NCI-H774 (cell line): Measurements from ENCODE around the gene PADI1.

Source experiments
- DNase-seq: peaks from one replicate; lab custom pipeline; 2025; lab: John Stamatoyannopoulos, UW

Gene PADI1, protein sequence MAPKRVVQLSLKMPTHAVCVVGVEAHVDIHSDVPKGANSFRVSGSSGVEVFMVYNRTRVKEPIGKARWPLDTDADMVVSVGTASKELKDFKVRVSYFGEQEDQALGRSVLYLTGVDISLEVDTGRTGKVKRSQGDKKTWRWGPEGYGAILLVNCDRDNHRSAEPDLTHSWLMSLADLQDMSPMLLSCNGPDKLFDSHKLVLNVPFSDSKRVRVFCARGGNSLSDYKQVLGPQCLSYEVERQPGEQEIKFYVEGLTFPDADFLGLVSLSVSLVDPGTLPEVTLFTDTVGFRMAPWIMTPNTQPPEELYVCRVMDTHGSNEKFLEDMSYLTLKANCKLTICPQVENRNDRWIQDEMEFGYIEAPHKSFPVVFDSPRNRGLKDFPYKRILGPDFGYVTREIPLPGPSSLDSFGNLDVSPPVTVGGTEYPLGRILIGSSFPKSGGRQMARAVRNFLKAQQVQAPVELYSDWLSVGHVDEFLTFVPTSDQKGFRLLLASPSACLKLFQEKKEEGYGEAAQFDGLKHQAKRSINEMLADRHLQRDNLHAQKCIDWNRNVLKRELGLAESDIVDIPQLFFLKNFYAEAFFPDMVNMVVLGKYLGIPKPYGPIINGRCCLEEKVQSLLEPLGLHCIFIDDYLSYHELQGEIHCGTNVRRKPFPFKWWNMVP

GRCh38 chr1:17204546-17205440 lies at the start of gene PADI1:
Gene PADI1, plus strand, starts transcription at chr1:17205128. Its CDS starts 90 bp downstream, at chr1:17205218.
- DNase-seq, result no peak

GRCh38 chr1:17155257-17155920 lies 49.5 kb upstream of the PADI1 start:
- no peak for DNase-seq

DNA sequence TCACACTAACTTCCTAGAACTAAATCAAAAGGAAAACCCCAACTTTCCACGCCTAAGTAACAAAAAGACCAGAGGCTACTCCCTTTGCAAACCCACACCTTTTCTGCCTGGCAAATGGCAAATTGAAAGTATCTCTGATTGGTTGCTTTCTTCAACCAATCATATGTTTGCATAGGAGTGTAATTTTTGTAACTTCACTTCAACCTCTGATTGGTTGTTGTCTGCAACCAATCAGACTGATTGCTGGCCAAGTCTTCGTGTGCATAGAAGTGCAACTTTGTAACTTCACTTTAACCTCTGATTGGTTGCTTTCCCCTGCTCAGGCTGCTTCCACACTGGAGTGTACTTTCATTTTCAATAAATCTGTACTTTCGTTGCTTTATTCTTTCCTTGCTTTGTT lies 48.8 kb upstream of the PADI1 start:
- no peak for DNase-seq

DNA sequence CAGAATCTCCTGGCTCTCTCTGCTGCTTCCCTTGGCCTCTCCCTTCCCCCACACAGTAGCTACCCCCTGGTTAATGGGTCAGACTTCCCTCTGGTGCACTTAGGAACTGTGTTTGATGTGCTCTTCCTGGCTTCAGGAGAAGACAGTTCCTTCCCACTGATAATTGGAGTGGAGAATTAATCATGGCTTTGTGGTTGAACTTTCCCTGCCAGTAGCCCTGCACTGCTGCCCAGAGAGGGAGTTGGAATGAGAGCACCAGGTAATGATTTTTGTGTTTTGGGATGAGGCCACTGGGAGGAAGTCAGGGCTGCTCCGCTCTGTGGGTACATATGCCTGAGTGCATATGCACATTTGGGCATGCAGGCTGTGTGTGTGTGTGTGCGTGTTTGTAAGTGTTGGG lies 46.0 kb upstream of the PADI1 start:
- DNase-seq, result no peak

DNA sequence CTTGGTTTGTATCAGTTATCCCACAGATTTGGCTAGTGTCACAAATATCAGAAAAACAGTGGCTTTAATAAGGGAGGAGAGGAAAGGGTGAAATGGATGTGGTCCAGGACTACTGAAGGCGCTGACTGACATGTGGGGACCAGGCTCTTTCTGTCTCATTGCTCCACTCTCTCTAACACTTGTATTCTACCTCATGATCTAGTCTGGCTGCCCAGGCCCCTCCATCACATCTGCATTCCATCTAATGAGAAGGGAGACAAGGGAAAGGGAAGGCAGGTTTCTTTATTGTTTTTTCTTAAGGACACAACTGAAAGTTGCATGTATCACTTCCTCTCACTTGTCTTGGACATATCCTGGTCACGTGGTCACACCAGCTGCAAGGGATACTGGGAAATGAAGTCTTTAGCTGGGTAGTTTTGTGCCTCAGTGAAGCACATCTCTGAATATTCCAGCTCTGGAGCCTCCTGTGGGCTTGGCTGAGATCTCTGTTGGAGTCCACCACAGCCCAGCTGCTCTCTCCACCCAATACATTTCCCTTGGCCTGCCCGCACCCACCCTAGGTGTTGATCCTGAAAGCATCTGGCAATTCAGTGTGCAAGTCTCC lies 43.7 kb upstream of the PADI1 start:
- no peak for DNase-seq

DNA sequence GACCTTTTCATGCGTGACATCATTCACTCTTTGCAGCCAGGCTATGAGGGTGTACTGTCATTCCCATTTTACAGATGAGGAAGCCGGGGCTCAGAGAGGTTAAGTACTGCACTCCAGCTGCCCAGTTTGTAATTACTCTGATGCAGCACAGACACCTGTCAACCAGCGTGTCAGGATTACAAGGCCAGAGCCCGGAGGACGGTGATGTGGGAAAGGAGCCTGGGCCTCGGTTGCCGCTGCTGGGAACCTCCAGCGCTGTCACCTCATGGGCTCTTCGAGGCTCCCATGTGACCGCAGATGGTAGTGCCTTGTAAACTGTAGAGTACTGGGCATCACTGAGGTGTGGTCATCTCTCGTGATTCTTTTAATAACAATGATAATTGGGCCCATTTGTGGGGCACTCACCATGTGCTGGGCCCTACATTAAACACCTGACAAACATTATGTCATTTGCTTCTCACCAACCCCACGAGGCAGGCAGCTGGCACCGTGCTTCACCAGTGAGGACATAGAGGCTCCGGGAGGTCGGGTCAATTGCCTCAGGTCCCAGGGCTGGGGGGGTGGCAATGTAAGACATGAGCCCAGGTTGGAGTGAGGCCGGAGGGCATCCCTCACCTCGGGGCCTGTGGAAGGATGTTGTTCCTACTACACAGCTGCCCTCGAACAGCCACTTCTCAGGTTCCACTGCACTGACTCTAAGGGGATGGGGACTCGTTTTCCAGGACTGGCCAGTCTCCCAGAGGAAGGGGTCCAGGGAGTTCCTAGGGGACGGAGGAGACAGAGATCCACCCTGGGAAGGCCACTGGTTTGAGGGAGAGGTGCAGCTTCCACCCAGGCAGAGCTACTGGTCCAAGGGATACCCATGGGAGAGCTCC lies 42.8 kb upstream of the PADI1 start:
- no peak for DNase-seq

DNA sequence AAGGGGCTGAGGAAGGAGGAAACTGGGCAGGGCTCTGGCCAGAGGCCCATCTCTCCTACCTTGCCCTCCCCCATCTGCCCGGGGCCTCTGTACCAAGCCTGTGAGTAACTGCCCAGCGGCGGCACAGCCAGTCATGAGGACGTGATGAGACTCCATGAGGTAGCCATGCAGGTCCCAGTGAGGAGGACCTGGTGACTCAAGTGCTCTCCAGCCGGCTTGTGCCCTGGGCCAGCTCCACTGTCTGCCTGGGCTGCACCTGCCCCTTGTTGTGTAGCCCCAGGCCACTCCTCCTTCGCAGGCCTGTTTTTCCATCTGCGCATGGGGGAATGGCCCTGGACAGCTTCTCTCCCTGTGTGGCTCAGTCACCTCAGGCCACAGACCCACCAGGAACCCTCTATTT lies 42.0 kb upstream of the PADI1 start:
- no peak for DNase-seq

DNA sequence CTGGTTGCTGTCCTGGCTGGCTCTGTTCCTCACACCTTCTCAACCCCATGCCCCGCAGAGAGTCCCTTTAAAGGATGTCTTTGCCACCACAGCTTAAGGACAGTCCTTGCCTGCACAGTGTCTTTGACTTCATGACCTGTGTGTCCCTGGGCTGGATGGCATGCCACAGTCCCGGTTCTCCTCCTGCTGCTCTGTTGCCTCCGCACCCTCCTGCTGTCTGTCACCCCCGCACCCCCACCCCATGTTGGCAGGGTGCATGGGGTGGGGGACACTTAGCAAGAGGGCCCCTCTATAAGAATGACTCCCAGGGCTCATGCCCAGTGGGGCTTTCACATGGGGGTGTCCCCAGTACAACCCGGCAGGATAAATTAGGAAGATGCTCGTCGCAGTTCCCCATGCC lies 41.6 kb upstream of the PADI1 start:
- no peak for DNase-seq

DNA sequence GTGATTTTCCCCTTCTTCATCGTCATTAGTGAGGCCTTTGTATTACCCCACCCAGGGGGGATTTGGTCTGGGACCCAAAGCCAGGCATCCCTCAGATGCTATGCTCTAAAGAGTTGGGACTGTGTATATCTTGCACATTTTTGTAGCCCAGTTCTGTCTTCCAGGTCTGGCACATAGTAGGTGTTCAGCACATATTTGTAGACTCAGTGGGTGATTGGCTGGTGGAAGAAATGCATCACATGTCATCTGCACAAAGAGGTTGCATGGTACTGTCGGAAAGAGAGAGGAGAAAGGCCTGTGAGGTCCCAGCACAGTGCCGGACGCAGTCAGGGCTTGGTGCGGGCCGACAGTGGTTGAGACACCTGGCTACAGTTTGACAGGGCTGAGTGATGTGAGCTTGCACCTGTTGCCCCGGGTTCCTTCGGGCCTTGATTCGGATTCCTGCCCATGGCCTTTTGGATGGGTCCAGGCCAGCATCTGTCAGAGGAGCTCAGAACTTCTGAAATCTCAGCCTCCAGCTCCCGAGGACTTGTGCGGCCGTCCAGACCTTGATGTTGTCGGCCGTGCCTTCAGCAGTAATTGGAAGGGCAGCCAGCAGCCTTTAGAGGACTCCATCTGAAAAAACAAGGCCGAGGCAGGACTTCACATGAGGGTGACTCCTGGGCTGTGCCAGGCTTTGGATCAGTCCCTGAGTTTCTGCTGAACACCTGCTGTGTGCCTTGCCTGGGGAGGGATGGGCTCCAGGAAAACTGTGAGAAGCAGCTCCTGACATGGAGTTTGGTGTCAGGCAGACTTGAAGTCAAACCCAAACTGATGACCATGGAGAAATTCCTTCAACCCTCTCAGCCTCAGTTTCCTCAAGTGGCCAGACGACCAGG lies 40.9 kb upstream of the PADI1 start:
- no peak for DNase-seq

GRCh38 chr1:17165823-17166222 lies 39.1 kb upstream of the PADI1 start:
- no peak for DNase-seq

DNA sequence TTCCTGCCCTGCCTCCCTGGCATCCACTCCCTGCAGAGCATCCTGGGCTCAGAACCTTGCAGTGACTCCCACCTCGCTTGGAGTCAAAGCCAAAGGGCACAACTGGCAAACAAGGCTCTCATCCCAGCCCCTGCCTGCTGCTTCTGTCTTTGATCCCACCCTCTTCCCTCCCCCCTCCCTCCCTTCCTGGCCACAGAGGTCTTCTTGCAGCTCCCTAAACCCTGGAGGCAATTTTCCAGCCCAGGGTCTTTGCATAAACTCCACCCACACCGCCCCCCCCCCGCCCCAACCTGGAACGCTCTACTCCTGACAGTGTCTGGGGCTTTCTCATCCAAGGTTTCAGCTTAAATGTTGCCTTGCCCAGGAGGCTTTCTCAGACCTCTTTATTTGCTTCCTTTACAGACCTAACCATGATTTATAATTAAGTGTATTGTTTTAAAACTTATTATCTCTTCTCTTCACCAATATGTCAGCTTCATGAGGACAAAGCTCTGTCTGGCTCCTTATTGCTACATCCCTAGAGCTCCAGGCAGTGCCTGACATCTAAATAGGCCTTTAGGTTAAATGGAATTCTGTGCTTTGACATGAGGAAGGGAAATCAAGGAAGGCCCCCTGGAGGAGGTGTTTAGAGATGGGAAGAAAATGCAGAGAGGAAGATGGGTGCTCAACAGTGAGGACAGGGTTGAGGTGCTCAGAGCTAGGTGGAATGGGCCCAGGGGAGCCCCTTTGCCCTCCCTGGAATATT lies 37.7 kb upstream of the PADI1 start:
- no peak for DNase-seq

- no peak for DNase-seq
Measured at GRCh38 chr1:17167786-17168090, 37.2 kb upstream of the PADI1 start.

- no peak for DNase-seq
Measured at GRCh38 chr1:17168091-17168876, 36.6 kb upstream of the PADI1 start.

- DNase-seq, result no peak
Measured at GRCh38 chr1:17170571-17170970, 34.4 kb upstream of the PADI1 start.

DNA sequence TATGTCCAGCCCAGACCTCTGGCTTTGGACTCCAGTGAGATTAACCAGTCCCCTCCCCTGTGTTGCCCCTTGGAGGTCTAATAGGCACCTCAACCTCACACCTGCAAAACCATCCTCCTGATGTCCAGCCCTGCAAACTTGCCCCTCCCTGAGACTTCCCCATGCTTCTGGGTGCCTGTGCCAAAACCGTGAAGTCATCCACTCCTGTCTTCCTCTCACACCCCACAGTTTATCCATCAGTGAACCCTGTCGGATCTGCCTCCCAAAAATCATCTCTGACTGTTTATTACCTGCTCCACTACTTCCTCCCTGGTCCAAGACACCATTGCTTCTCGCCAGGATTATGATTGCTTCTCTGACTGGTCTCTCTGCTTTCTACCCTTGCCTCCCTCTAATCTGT lies 31.7 kb upstream of the PADI1 start:
- DNase-seq, result no peak

GRCh38 chr1:17176306-17177061 lies 28.4 kb upstream of the PADI1 start:
- DNase-seq, result no peak

- no peak for DNase-seq
Measured at GRCh38 chr1:17177651-17178050, 27.3 kb upstream of the PADI1 start.
